Upper lobe of left lung (tissue), 6 donors: ENCODE data around the gene CLEC3A. TPM values are rescaled to one million over a fixed set of nuclear protein-coding genes. Genes with fewer than 3 reads are reported as not detected.

Experiments used
- ATAC-seq, 2 donors: fragments of 200-7000 bp; cut with Tn5 transposase; one replicate each; pipeline ENCODE4 v1.9.1; 2022; ENCODE audit warnings: mild to moderate bottlenecking in 2 of 2, moderate library complexity in 2 of 2; ENCODE audit not compliant: low FRiP score in 2 of 2
- DNase-seq, 2 donors: peaks; one replicate each; pipeline ENCODE4 v3.0.0-alpha.2; 2019 to 2020
- H3K27ac ChIP-seq, 4 donors: fragments of 200-600 bp; sonication (generic); one replicate each; pipeline ENCODE4 v1.5.1; 2016 to 2019
- H3K27me3 ChIP-seq, 4 donors: fragments of 200-600 bp; sonication (generic); one replicate each; pipeline ENCODE4 v1.5.1; 2017 to 2019
- H3K36me3 ChIP-seq, 4 donors: fragments of 200-600 bp; sonication (generic); one replicate each; pipeline ENCODE4 v1.5.1; 2016 to 2019
- H3K4me1 ChIP-seq, 4 donors: fragments of 200-600 bp; sonication (generic); one replicate each; pipeline ENCODE4 v1.5.1; 2018 to 2019
- H3K4me3 ChIP-seq, 4 donors: fragments of 200-600 bp; sonication (generic); one replicate each; pipeline ENCODE4 v1.5.1; 2017 to 2019; ENCODE audit warnings: mild to moderate bottlenecking in 2 of 4, moderate library complexity in 1 of 4
- H3K9me3 ChIP-seq, 4 donors: fragments of 200-600 bp; sonication (generic); one replicate each; pipeline ENCODE4 v1.5.1; 2018 to 2019
- EP300 ChIP-seq, 4 donors: sonication (generic); formaldehyde crosslinking; IDR thresholded peaks; one replicate each; pipeline ENCODE4 v1.5.1; 2017; ENCODE audit warnings: antibody characterized with exemption in 4 of 4, control low read depth in 2 of 4
- POLR2A ChIP-seq, 4 donors: fragments of 450-650 bp; IDR thresholded peaks; one replicate each; pipeline ENCODE4 v1.5.1; 2016 to 2017; ENCODE audit warnings: antibody characterized with exemption in 4 of 4, mild to moderate bottlenecking in 2 of 4
- POLR2AphosphoS5 ChIP-seq, 2 donors: sonication (generic); formaldehyde crosslinking; IDR thresholded peaks; one replicate each; pipeline ENCODE4 v1.5.1; 2017; ENCODE audit warnings: antibody characterized with exemption in 2 of 2
- WGBS, 2 donors: methylation state at CpG; one replicate each; pipeline ENCODE4 v1.1.5; 2017 to 2018; 5-methylcytosine and 5-hydroxymethylcytosine counted together
- total RNA-seq, 6 donors: library from RNA; depleted of rRNA in 4 of 6; stranded (reverse); fragments of >200 nt in 4 of 6; gene quantifications; one replicate each; pipeline versions ENCODE4 v1.1.0 to v1.2.1, GENCODE V29; 2016 to 2021
- TF ChIP-seq, protein P1 (sequence below), 6 experiments: fragments of 450-650 bp in 4 of 6; fragments of 200-600 bp in 2 of 6; sonication (generic) in 2 of 6; IDR thresholded peaks; one replicate each; pipeline ENCODE4 v1.5.1; 2016 to 2019; ENCODE audit warnings: antibody characterized with exemption in 6 of 6
- donor health status: DM: no; HTN: no; CAD: no; lungs with moderate emphysema.
- donor health status: DM: no; HTN: yes; CAD: no; lungs with severe emphysema.

The CLEC3A gene
- total RNA-seq, 6 donors from 2014 or later = not detected

DNA sequence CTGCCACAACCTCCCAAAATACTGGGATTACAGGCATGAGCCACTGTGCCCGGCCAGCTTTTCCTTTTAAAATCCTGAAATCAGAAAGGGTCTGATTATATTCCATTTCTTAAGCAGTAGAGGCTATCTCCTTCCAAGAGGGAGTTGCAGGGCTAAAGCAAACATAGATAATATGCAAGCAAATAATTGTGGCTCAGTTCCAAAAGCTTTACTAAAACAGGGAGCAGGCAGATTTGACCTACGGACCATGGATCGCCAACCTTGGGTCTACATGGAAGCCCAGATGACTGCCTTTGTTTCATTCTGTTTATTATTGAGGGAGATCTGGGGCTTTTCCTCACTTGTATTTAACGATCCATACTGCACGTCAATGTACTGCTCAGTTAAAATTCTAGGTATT is 38.5 kb downstream of the CLEC3A start:
- TF ChIP-seq POLR2A (IDR thresholded peaks at IDR 0.05) (no peak), POLR2AphosphoS5 (IDR thresholded peaks at IDR 0.05) (no peak), EP300 (IDR thresholded peaks at IDR 0.05) (no peak)
- TF ChIP-seq, protein P1, sequence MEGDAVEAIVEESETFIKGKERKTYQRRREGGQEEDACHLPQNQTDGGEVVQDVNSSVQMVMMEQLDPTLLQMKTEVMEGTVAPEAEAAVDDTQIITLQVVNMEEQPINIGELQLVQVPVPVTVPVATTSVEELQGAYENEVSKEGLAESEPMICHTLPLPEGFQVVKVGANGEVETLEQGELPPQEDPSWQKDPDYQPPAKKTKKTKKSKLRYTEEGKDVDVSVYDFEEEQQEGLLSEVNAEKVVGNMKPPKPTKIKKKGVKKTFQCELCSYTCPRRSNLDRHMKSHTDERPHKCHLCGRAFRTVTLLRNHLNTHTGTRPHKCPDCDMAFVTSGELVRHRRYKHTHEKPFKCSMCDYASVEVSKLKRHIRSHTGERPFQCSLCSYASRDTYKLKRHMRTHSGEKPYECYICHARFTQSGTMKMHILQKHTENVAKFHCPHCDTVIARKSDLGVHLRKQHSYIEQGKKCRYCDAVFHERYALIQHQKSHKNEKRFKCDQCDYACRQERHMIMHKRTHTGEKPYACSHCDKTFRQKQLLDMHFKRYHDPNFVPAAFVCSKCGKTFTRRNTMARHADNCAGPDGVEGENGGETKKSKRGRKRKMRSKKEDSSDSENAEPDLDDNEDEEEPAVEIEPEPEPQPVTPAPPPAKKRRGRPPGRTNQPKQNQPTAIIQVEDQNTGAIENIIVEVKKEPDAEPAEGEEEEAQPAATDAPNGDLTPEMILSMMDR (IDR thresholded peaks at IDR 0.05) = no peak
- DNase-seq (no peak), ATAC-seq (no peak)
- Histone ChIP-seq H3K27ac (no peak overlapping the region), H3K27me3 (no peaks in the 10 kb centered on the region), H3K4me1 (no peaks in the 10 kb centered on the region), H3K36me3 (no peaks in the 10 kb centered on the region), H3K4me3 (no peak overlapping the region), H3K9me3 (no peaks in the 10 kb centered on the region)
- WGBS, 2 donors = 55 to 68% methylated on average over 5 of the region's 5 CpGs

GRCh38 chr16:78065319-78065718 is 43.0 kb downstream of the CLEC3A start:
- no peaks in the 10 kb centered on the region for H3K27me3 ChIP-seq
- no peaks in the 10 kb centered on the region for H3K4me1 ChIP-seq
- no peak for TF ChIP-seq POLR2AphosphoS5 (IDR thresholded peaks at IDR 0.05)
- TF ChIP-seq, protein P1 (IDR thresholded peaks at IDR 0.05) = no peak
- TF ChIP-seq EP300 (IDR thresholded peaks at IDR 0.05) = no peak
- TF ChIP-seq POLR2A (IDR thresholded peaks at IDR 0.05) = no peak
- 53 to 54% methylated on average over 4 of the region's 4 CpGs for WGBS, 2 donors
- H3K4me3 ChIP-seq = no peak overlapping the region
- no peak for ATAC-seq
- DNase-seq = no peak
- no peak overlapping the region for H3K27ac ChIP-seq
- no peaks in the 10 kb centered on the region for H3K9me3 ChIP-seq
- H3K36me3 ChIP-seq = no peaks in the 10 kb centered on the region

GRCh38 chr16:78069913-78070312 is 47.6 kb downstream of the CLEC3A start:
- Histone ChIP-seq H3K4me1 (no peaks in the 10 kb centered on the region), H3K4me3 (no peak overlapping the region), H3K36me3 (no peaks in the 10 kb centered on the region), H3K27ac (no peak overlapping the region), H3K27me3 (no peaks in the 10 kb centered on the region), H3K9me3 (no peaks in the 10 kb centered on the region)
- 94 to 96% methylated on average over 5 of the region's 5 CpGs for WGBS, 2 donors
- TF ChIP-seq, protein P1 (IDR thresholded peaks at IDR 0.05) = no peak
- TF ChIP-seq POLR2AphosphoS5 (IDR thresholded peaks at IDR 0.05) (no peak), EP300 (IDR thresholded peaks at IDR 0.05) (no peak), POLR2A (IDR thresholded peaks at IDR 0.05) (no peak)
- ATAC-seq (no peak), DNase-seq (no peak)

- TF ChIP-seq POLR2AphosphoS5 (IDR thresholded peaks at IDR 0.05) = no peak
- TF ChIP-seq, protein P1 (IDR thresholded peaks at IDR 0.05) = no peak
- TF ChIP-seq POLR2A (IDR thresholded peaks at IDR 0.05) = no peak
- no peak for TF ChIP-seq EP300 (IDR thresholded peaks at IDR 0.05)
- no peaks in the 10 kb centered on the region for H3K4me1 ChIP-seq
- ATAC-seq = no peak
- no peak overlapping the region for H3K27ac ChIP-seq
- no peaks in the 10 kb centered on the region for H3K36me3 ChIP-seq
- no peaks in the 10 kb centered on the region for H3K27me3 ChIP-seq
- no peak for DNase-seq
- H3K9me3 ChIP-seq = no peaks in the 10 kb centered on the region
- no peak overlapping the region for H3K4me3 ChIP-seq
- 20 to 30% methylated on average over 5 of the region's 5 CpGs for whole genome bisulfite sequencing, 2 donors
These were observed 49.9 kb downstream of the CLEC3A start for GRCh38 chr16:78072275-78072674.

GRCh38 chr16:78075800-78076199 is 53.5 kb downstream of the CLEC3A start:
- no peak for TF ChIP-seq POLR2AphosphoS5 (IDR thresholded peaks at IDR 0.05)
- TF ChIP-seq, protein P1 (IDR thresholded peaks at IDR 0.05) = no peak
- no peak for TF ChIP-seq EP300 (IDR thresholded peaks at IDR 0.05)
- DNase-seq (no peak), ATAC-seq (no peak)
- H3K27ac ChIP-seq = no peak overlapping the region
- H3K4me1 ChIP-seq = no peaks in the 10 kb centered on the region
- H3K27me3 ChIP-seq = no peaks in the 10 kb centered on the region
- no peaks in the 10 kb centered on the region for H3K36me3 ChIP-seq
- no peaks in the 10 kb centered on the region for H3K9me3 ChIP-seq
- H3K4me3 ChIP-seq = no peak overlapping the region
- WGBS, 2 donors = 93 to 100% methylated on average over 2 to 3 of the region's 3 CpGs
